Naive thymus-derived CD4-positive, alpha-beta T cell (primary cell): ENCODE measurements around the gene CRHBP. TPM values are rescaled to one million over a fixed set of nuclear protein-coding genes. Genes with fewer than 3 reads are reported as not detected.

ENCODE experiments used
- ATAC-seq: fragments of 150-1000 bp; cut with Tn5 transposase; 2 replicates; pipeline ENCODE4 v1.10.0; 2021; ENCODE audit warnings: mild to moderate bottlenecking, moderate library complexity
- CTCF ChIA-PET: fragments of 350-600 bp; sonication (Branson Sonifier 250); formaldehyde crosslinking; loops from one replicate; lab custom pipeline; 2021; ENCODE audit warnings: antibody characterized with exemption; lab: Charles Lee
- POLR2A ChIA-PET: fragments of 350-600 bp; sonication (Branson Sonifier 250); formaldehyde crosslinking; loops from one replicate; lab custom pipeline; 2021; ENCODE audit warnings: antibody characterized with exemption, inconsistent platforms; lab: Charles Lee
- DNase-seq, 9 donors: peaks; one replicate each; pipeline versions ENCODE4 v3.0.0 to v3.0.0-alpha.2; 2020 to 2022; ENCODE audit warnings: mixed read lengths in 1 of 9
- H3K27ac ChIP-seq: one replicate; pipeline ENCODE4 v1.7.0; 2013; ENCODE audit warnings: mild to moderate bottlenecking, low read depth, low read length, moderate library complexity
- H3K27me3 ChIP-seq, 2 donors: one replicate each; pipeline ENCODE4 v1.7.0; 2013; ENCODE audit warnings: low read length in 2 of 2, mild to moderate bottlenecking in 2 of 2, moderate library complexity in 2 of 2; ENCODE audit not compliant: control insufficient read depth in 2 of 2, insufficient read depth in 2 of 2
- H3K36me3 ChIP-seq, 3 experiments: 1 replicate in 2 of 3; 2 replicates in 1 of 3; pipeline ENCODE4 v1.7.0; 2013; ENCODE audit warnings: low read length in 3 of 3, mild to moderate bottlenecking in 3 of 3, moderate library complexity in 1 of 3; ENCODE audit not compliant: insufficient read depth in 3 of 3, control insufficient read depth in 2 of 3
- H3K4me1 ChIP-seq, 2 donors: one replicate each; pipeline ENCODE4 v1.7.0; 2013; ENCODE audit warnings: low read length in 2 of 2, mild to moderate bottlenecking in 2 of 2, moderate library complexity in 1 of 2; ENCODE audit not compliant: control insufficient read depth in 2 of 2, insufficient read depth in 2 of 2
- H3K4me3 ChIP-seq: 2 replicates; pipeline ENCODE4 v1.7.0; 2013; ENCODE audit warnings: mild to moderate bottlenecking, low read length
- H3K9me3 ChIP-seq, 3 experiments: 1 replicate in 2 of 3; 2 replicates in 1 of 3; pipeline ENCODE4 v1.7.0; 2013; ENCODE audit warnings: low read length in 3 of 3; ENCODE audit not compliant: control insufficient read depth in 2 of 3
- H3K27ac Mint-ChIP-seq, 9 donors: one replicate each; pipeline ENCODE4 v1.8.0; 2020 to 2022; ENCODE audit warnings: mixed read lengths in 9 of 9, mild to moderate bottlenecking in 8 of 9, moderate library complexity in 5 of 9, inconsistent platforms in 2 of 9
- H3K27me3 Mint-ChIP-seq, 5 donors: one replicate each; pipeline ENCODE4 v1.8.0; 2021 to 2022; ENCODE audit warnings: mixed read lengths in 5 of 5, mild to moderate bottlenecking in 1 of 5
- H3K36me3 Mint-ChIP-seq, 5 donors: one replicate each; pipeline ENCODE4 v1.8.0; 2020 to 2022; ENCODE audit warnings: mixed read lengths in 5 of 5, mild to moderate bottlenecking in 3 of 5, inconsistent platforms in 1 of 5
- H3K4me1 Mint-ChIP-seq, 7 donors: one replicate each; pipeline ENCODE4 v1.8.0; 2020 to 2022; ENCODE audit warnings: mixed read lengths in 7 of 7, mild to moderate bottlenecking in 3 of 7, inconsistent platforms in 1 of 7
- H3K4me3 Mint-ChIP-seq, 10 donors: one replicate each; pipeline ENCODE4 v1.8.0; 2020 to 2022; ENCODE audit warnings: mild to moderate bottlenecking in 10 of 10, mixed read lengths in 10 of 10, moderate library complexity in 6 of 10, inconsistent platforms in 2 of 10
- H3K9me3 Mint-ChIP-seq, 11 donors: one replicate each; pipeline ENCODE4 v1.8.0; 2020 to 2022; ENCODE audit warnings: mixed read lengths in 11 of 11, mild to moderate bottlenecking in 4 of 11, inconsistent platforms in 1 of 11, moderate library complexity in 1 of 11
- intact Hi-C, 2 donors: fragments of 100-400 bp; cut with micrococcal nuclease; formaldehyde crosslinking; loops; one replicate each; pipeline ENCODE4 v1.15.1; 2023
- polyA plus RNA-seq, 2 donors: library from polyadenylated mRNA; unstranded; fragments of 300-500 nt; fragmentation: Illumina TruSeq; gene quantifications; one replicate each; pipeline ENCODE4 v1.2.3, GENCODE V29; 2021
- total RNA-seq, 6 experiments: library from RNA in 5 of 6; stranded (reverse) in 5 of 6; gene quantifications; 1 replicate in 5 of 6; 2 replicates in 1 of 6; pipeline ENCODE4 v1.2.3 and lab custom pipeline; 2021 to 2026

CRHBP gene
- total and polyA plus RNA-seq, 7 experiments from 2014 or later = 0.60 to 3.2 TPM; not detected in 5

DNA sequence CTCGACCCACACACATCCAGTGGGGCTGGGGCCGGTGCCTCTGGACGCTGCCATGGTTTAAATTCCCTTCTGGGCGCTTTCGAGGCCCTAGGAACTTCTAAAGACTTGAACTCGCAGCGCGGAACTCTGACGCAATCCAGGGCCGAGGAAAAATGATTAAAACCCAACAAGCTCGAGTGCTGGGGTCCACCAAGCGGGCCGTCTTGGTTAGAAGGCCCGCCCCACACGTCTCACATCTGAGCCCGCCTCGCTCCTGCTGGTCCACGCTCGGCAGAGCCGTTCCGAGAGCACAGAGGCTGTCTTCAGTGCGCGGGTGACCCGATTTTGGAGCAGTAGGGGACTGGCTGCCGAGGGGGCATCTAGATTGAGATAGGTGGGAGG, 1.5 kb downstream of the CRHBP start:
- Mint-ChIP-seq H3K27me3 (peaks cover 36 to 61% (median 41%) of the 10 kb centered on the region in 5 donors), H3K36me3 (no peaks in the 10 kb centered on the region), H3K27ac (no peak overlapping the region), H3K4me1 (peaks cover 0 to 12% (median 5%) of the 10 kb centered on the region in 7 donors), H3K9me3 (no peaks in the 10 kb centered on the region), H3K4me3 (peak overlapping the region in 5 of 10 donors; percentile 10 to 46 (median 35))
- Histone ChIP-seq H3K9me3 (no peaks in the 10 kb centered on the region), H3K4me1 (no peaks in the 10 kb centered on the region), H3K4me3 (no peak overlapping the region), H3K27ac (no peak overlapping the region), H3K27me3 (no peaks in the 10 kb centered on the region), H3K36me3 (no peaks in the 10 kb centered on the region)
- intact Hi-C loops = no loop called here
- no peak for ATAC-seq
- ChIA-PET CTCF (no interaction called here), POLR2A (no interaction called here)
- no peak for DNase-seq

DNA sequence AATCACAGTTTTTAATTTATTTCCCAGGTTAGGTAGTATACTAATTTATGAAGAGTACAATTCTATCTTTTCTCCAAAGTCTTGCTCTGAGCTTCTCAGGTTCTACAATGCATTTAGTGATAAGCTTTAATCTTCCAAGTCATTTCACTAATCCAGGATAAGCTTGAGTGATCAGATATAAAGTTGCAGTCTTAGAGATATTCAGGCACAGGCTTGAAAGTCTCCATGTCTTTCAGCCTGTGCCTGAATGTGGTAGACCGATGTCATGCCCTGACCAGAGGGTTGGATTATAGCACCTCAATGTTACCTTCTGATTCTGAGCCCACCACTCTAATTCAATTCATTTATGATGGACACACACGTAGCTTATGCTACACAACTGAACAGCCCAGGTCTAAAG, 3.2 kb downstream of the CRHBP start:
- no peaks in the 10 kb centered on the region for H3K36me3 ChIP-seq
- ATAC-seq (no peak), DNase-seq (no peak)
- no peak overlapping the region for H3K4me3 Mint-ChIP-seq
- POLR2A ChIA-PET = no interaction called here
- no peaks in the 10 kb centered on the region for H3K4me1 ChIP-seq
- no peaks in the 10 kb centered on the region for H3K36me3 Mint-ChIP-seq
- H3K27me3 Mint-ChIP-seq = peaks cover 31 to 59% (median 36%) of the 10 kb centered on the region in 5 donors
- no peaks in the 10 kb centered on the region for H3K9me3 Mint-ChIP-seq
- H3K27ac ChIP-seq = no peak overlapping the region
- H3K4me3 ChIP-seq = no peak overlapping the region
- no peaks in the 10 kb centered on the region for H3K27me3 ChIP-seq
- intact Hi-C loops = no loop called here
- H3K9me3 ChIP-seq = no peaks in the 10 kb centered on the region
- CTCF ChIA-PET = no interaction called here
- no peak overlapping the region for H3K27ac Mint-ChIP-seq
- peaks cover 0 to 22% (median 5%) of the 10 kb centered on the region in 7 donors for H3K4me1 Mint-ChIP-seq

DNA sequence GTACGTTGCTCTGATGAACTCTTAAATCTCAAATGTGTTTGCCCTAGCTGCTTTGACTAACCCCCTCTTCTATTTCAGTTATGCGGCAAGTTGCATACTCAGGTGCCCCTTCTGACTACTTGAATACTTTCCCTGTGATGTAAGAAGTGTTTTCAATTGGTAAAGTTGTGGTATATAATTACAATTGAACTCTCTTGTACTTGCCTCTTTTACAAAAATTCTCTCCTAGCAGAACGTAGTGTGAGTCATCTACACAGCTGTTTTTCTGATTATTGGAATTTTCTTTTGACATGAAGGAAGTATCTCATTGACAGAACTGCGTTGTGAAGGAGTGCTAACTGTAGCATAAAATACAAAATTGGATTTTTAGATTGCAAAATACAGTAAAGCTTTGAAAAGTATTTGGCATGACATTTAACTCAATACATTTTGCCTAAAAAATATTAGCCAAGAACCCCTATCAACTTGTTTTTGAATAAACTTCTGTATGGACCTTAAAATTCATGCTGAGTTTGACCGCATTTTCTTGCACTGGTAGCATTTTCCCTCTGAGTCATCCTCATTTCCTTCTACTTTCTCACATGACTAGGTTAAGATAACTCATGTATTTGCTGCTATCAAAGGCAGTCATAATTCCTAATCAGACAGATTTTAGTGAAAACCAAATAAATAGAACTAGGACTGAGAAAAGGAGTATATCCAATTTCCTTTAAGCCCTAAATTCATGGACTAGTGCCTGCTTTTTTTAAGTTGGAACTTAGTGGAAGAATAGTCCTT, 6.3 kb downstream of the CRHBP start:
- DNase-seq (no peak), ATAC-seq (no peak)
- no peak overlapping the region for H3K27ac Mint-ChIP-seq
- intact Hi-C loops = no loop called here
- H3K4me3 Mint-ChIP-seq = peak overlapping the region in 1 of 10 donors; percentile 1
- H3K9me3 Mint-ChIP-seq = peaks cover 0 to 3% (median 0%) of the 10 kb centered on the region in 11 donors
- peaks cover 22 to 41% (median 27%) of the 10 kb centered on the region in 5 donors for H3K27me3 Mint-ChIP-seq
- H3K4me1 Mint-ChIP-seq = peaks cover 0 to 22% (median 4%) of the 10 kb centered on the region in 7 donors
- H3K36me3 Mint-ChIP-seq = no peaks in the 10 kb centered on the region
- POLR2A ChIA-PET = no interaction called here
- Histone ChIP-seq H3K9me3 (no peaks in the 10 kb centered on the region), H3K36me3 (no peaks in the 10 kb centered on the region), H3K4me1 (no peaks in the 10 kb centered on the region), H3K27ac (no peak overlapping the region), H3K4me3 (no peak overlapping the region), H3K27me3 (no peaks in the 10 kb centered on the region)
- CTCF ChIA-PET = no interaction called here

DNA sequence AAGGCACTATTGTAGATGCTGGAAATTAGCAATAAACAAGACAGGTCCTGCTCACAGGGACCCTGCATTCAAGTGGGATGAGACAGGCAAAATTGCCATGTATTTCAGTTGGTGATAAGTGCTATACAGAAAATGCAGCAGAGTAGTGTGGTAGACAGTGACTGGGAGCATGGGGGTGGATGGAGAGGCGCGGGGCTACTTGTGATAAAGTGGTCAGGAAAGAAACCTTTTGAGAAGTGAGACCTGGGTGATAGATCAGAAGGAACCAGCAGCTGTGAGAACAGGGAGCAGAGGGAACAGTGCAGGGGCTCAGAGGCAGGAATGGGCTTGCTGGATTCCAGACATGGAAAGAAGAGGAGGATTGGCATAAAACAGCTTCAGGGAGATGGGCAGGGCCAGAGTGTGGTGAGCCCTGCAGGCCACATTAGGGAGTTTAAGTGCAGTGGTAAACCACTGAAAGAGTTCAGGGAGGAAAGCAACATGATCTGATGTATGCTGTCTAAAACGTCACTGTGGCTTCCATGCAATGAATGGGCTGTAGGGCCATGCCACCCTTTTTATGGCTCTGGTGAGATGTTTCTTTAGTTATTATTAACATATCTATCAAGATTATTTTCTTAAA, 7.3 kb downstream of the CRHBP start:
- Histone ChIP-seq H3K36me3 (no peaks in the 10 kb centered on the region), H3K27me3 (no peaks in the 10 kb centered on the region), H3K4me1 (no peaks in the 10 kb centered on the region), H3K9me3 (no peaks in the 10 kb centered on the region), H3K4me3 (no peak overlapping the region), H3K27ac (no peak overlapping the region)
- Mint-ChIP-seq H3K9me3 (peaks cover 0 to 3% (median 0%) of the 10 kb centered on the region in 11 donors), H3K36me3 (no peaks in the 10 kb centered on the region), H3K27ac (no peak overlapping the region), H3K27me3 (peaks cover 13 to 32% (median 18%) of the 10 kb centered on the region in 5 donors), H3K4me3 (peak overlapping the region in 1 of 10 donors; percentile 16), H3K4me1 (peaks cover 0 to 22% (median 0%) of the 10 kb centered on the region in 7 donors)
- ChIA-PET CTCF (no interaction called here), POLR2A (no interaction called here)
- intact Hi-C loops = no loop called here
- DNase-seq (no peak), ATAC-seq (no peak)

DNA sequence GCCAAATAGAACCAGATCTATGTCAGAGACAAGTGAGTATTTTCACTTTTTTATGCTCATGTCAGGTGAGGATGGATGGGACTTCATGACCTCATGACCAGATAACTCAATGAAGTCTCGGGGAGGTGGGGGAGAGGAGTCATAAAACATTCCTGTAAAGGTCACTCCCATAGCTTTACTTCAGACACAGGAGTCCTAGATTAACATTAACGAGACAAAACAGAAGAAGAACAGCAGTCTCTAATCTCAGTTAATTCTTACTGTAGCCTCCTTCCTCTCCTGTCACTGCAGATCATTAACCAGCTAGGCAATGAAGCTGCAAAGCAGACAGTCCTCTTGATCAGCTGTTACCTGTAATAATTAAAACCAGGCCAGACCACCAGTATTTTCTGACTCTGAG, 11.2 kb downstream of the CRHBP start:
- H3K4me1 Mint-ChIP-seq = peaks cover 0 to 17% (median 0%) of the 10 kb centered on the region in 7 donors

DNA sequence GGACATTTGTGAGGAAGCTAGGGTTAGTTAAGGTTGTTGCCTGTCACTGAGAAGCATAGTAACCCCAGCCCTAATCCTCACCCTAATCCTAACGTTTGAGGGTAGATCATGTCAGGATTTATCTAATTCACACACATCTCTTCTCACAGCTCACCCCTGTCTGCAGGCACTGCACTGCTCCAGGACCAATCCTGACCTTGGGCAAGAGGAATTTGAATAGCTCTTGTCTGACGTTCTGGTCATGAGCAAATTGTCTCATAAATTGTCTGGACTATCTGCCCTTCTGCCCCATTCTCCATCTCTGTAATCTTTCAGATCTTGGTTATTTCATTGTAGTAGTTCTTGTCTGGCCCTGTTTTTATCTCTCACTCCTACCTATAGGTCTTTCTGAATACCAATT, 18.7 kb downstream of the CRHBP start:
- CTCF ChIA-PET = no interaction called here
- H3K27ac Mint-ChIP-seq = no peak overlapping the region

More for the DNA sequence above, 11.2 kb downstream of the CRHBP start:
- no peak overlapping the region for H3K4me3 Mint-ChIP-seq
- ATAC-seq = no peak
- Histone ChIP-seq H3K4me1 (no peaks in the 10 kb centered on the region), H3K4me3 (no peak overlapping the region), H3K27ac (no peak overlapping the region), H3K9me3 (no peaks in the 10 kb centered on the region), H3K36me3 (no peaks in the 10 kb centered on the region), H3K27me3 (no peaks in the 10 kb centered on the region)
- CTCF ChIA-PET = no interaction called here
- peaks cover 0 to 3% (median 0%) of the 10 kb centered on the region in 11 donors for H3K9me3 Mint-ChIP-seq
- intact Hi-C loops = no loop called here
- no peak for DNase-seq
- no peaks in the 10 kb centered on the region for H3K36me3 Mint-ChIP-seq
- POLR2A ChIA-PET = no interaction called here
- H3K27ac Mint-ChIP-seq = no peak overlapping the region
- peaks cover 5 to 27% (median 6%) of the 10 kb centered on the region in 5 donors for H3K27me3 Mint-ChIP-seq

More for the DNA sequence above, 18.7 kb downstream of the CRHBP start:
- no peak for DNase-seq
- no peaks in the 10 kb centered on the region for H3K4me1 Mint-ChIP-seq
- POLR2A ChIA-PET = no interaction called here
- H3K27me3 Mint-ChIP-seq = peaks cover 0 to 32% (median 10%) of the 10 kb centered on the region in 5 donors
- ATAC-seq = no peak
- H3K9me3 ChIP-seq = no peaks in the 10 kb centered on the region
- H3K27ac ChIP-seq = no peak overlapping the region
- no peaks in the 10 kb centered on the region for H3K36me3 ChIP-seq
- no peak overlapping the region for H3K4me3 Mint-ChIP-seq
- no peaks in the 10 kb centered on the region for H3K9me3 Mint-ChIP-seq
- no peak overlapping the region for H3K4me3 ChIP-seq
- intact Hi-C loops = no loop called here
- H3K27me3 ChIP-seq = no peaks in the 10 kb centered on the region
- no peaks in the 10 kb centered on the region for H3K36me3 Mint-ChIP-seq
- H3K4me1 ChIP-seq = no peaks in the 10 kb centered on the region
